Stimulated activated CD4-positive, alpha-beta T cell treated with anti-CD3 and anti-CD28 coated beads, TNF-alpha, amount 100 ng/mL, for 1 hour (primary cell): ENCODE measurements around the gene MCM8.

Experiments used
- DNase-seq, 3 donors: peaks; one replicate each; pipeline ENCODE4 v3.0.0-alpha.2; 2020; ENCODE audit warnings: low read depth in 3 of 3, low spot score in 1 of 3

MCM8 gene

DNA sequence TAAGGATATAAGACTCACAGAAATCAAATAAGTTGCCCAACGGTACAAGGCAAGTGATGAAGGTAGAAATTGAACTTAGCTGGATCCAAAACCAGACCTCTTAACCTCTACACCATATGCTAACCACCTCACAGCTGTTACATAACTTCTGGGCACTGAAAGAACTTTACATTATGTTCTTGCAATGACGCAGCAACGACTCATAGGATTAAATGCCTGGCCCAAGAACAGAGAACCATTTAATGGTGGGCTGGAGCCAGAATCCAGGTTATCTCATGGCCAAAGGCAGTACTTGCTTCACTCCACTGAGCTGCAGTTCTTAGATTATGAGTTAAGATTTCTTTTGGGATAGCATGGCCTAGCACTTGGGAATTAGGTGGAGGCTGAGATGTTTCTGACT, 4.5 kb upstream of the MCM8 start:
- DNase-seq: no peak

DNA sequence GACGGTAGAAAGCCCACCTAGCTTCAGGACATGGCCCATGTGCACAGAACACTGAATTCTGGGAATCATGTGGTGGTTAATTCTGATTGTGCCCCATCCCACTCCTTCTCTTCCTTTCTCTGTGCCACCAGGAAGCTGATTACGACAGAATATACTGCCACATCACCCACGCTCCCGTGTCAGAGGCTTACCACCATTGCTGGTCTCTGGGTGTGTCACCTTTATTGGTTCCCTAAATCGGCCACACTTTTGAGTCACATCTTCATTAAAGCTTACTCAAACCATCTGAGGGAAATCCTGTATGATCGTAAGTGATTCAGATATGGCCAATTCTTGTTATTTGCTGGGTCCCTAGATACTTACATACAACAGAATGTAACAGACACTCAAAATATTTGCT, 3.2 kb upstream of the MCM8 start:
- no peak for DNase-seq

DNA sequence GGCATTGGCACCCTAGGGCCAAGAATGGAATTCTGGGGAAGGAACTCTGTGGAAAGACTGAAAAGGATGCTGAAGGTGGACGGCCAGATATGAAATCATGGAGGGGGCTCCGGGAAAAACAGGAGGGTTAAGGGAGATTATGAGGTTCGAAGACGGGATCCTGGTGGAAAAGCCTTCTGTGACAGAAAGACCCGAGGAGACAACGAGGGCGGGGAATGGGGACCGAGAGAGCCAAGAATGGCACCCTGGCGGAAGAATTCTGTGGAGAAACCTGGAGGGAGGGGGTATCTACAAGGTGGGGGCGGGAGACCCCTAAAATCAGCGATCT, 545 bp upstream of the MCM8 start:
- DNase-seq: no peak

DNA sequence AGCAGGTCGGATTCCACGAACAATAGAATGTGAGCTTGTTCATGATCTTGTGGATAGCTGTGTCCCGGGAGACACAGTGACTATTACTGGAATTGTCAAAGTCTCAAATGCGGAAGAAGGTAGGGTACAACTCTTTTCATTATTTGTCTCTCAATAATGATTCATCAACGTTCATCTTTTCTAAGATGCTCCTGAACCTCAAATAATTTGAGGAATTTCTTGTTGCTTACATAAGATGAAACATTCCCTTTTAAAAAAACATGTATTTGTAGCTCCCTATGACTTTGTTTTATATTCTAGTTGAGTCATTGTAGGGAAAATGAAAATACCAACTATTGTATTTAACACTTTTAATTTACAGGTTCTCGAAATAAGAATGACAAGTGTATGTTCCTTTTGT, 17.0 kb downstream of the MCM8 start:
- DNase-seq: no peak

DNA sequence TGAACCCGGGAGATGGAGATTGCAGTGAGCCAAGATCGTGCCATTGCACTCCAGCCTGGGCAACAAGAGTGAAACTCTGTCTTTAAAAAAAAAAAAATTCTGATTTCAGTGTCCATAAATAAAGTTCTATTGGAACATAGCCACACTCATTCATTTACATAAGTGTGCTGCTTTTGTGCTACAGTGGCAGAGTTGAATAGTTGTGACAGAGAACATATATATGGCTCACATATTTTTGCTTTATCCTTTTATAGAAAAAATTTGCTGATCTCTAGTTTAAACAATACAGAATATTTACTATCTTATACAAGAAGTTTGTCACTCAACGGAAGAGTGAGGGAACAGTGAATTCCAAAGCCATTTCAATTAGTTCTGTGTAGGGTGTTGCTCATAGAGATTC, 18.0 kb downstream of the MCM8 start:
- no peak for DNase-seq

DNA sequence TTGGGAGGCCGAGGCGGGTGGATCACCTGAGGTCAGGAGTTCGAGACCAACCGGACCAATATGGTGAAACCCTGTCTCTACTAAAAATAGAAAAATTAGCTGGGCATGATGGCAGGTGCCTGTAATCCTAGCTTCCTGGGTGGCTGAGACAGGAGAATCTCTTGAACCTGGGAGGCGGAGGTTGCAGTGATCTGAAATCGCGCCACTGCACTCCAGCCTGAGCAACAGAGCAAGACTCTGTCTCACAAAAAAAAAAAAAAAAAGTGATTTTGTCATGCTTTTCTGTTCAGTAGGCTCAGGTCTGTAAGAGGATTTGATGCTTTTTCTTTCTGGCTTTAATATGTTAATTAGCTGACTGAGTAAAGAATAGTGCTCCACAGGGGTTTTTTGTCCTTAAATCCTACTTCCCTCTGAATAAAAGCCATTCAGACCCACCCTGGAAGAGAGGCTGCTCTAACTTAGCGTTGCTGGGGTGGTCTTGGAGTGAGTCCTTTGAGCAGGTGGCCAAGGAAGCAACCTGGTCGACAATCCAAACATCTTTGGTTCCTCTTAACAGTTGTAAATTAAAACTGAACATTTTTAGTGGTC, 19.0 kb downstream of the MCM8 start:
- DNase-seq: no peak

DNA sequence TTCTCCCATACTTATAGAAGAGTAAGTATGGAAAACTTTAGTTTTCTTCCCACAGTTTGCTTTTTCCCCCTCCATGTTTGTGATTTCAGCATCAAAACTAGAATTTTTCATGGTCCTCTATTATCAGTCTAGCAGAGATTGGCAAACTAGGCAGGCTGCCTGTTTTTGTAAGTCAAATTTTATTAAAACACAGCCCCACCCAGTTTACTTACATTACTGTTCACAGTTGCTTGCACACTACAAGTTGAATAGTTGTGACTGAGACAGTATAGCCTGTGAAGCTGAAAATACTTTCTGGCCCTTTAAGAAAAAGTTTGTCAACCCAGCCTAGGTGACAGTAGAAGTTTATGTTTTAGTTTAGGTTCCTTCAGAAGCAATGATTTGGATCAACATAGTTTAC, 19.5 kb downstream of the MCM8 start:
- no peak for DNase-seq

DNA sequence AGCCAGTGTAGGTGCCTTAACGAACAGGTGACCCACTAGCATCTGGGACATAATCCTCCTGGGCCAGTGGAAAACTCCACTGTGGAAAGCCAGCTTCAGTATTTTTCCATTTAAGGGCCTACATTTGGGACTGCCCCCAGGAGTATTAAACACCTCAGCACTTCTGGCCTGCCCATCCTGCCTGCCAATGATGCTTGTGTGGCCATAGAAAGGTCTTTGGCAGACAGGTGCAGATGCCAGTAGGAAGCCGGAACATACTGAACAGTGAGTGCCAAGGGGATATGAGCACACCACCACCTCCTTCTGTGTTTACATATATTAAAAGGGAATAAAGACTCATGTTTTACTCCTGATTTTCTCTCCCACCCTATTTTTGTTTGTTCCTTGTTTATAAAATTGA, 19.9 kb downstream of the MCM8 start:
- no peak for DNase-seq

DNA sequence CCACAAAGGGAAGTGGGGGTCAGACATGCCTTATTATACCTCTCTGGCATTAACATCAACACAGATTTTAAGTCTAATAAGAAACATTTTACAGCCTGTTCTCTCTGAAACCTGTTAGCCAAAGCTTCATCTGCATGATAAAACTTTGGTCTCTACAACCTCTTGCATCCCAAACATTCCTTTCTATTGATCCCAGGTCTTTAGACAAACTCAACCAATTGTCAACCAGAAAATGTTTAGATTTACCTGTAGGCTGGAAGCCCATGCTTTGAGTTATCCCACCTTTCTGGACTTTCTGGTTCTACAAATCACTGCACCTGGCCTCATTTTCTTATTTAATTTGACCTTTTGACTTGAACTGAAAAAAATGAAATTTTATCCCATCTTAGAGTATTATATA, 20.8 kb downstream of the MCM8 start:
- DNase-seq: no peak

DNA sequence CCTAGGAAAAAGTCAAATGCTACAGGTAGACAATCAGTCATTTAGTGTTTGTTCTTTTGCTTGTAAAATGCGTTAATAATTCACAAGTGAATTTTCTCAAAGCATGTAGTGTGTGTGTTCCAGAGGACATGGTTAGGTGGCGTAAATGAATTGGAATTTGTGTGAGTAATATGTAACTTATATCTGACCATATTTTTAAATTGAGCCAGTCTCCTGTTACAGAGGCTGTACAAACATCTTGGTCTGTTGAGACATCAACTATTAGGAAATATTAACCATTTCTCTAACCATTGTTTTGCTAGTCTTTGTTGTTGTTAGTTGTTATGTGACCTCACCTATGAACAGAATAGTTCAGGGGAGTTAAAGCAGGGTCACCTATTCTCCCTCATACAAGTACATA, 22.7 kb downstream of the MCM8 start:
- DNase-seq: no peak

DNA sequence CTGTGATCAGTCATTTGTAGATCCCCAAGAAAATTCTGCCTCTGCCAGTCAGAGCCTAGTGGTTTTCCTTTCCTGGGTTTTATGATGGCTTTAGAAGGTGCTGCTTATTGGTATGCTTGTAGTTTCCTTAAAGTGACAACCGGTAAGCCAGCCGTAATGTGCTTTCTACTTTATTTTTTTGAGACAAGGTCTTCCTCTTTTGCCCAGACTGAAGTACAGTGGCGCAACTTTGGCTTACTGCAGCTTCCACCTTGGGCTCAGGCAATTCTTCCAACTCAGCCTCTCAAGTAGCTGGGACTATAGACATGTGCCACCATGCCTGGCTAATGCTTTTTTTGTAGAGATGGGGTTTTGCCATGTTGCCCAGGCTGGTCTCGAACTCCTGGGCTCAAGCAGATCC, 23.5 kb downstream of the MCM8 start:
- no peak for DNase-seq

DNA sequence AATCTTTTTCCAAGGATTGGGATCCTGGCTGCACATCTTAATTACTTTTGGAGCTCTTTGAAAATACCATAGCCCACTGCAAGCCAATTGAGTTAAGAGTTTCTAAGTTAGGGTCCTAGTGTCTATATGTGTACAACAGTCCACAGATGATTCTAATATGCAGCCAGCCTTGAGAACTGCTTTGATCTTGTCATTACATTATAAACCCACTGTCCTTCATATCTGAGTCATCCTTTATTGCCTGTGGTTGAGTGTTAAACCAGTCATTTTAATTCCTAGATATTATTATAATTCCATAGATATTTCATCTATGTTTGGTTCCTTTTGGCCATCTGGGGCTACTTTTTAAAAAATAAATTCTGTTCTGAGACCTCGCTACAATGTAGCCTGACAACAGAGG, 24.1 kb downstream of the MCM8 start:
- DNase-seq: no peak

DNA sequence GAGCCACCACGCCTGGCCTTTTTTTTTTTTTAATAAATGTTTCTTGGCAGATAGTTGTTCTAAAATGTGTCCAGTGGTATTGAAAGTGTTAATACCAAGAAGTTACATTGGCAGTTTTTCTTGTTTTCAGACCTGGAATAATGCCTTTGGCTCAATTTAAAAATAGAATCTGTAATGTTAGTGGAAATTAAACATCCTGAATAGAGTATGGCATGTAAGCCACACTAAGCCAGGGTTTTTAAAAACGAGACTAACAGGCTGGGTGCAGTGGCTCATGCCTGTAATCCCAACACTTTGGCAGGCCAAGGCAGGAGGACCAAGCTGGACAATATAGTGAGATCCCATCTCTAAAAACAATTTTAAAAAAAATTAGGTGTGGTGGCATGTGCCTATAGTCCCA, 25.3 kb downstream of the MCM8 start:
- no peak for DNase-seq

DNA sequence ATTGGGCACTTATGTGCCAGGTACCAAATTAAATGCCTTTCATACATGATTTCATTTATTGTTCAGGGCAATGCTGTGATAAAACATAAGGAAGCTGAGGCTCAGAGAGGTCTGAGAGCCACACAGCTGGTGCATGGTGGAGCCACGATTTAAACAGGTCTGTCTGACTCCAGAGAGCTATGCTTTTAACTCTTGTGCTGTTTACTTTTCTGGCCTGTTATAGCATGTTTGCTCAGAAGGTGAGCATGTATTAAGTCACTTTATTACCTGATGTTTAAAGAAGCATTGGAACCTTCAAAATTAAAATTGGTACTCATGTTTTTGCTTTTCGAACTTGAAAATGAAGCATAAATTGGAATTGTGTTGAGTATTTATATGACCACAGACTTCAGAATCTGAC, 26.8 kb downstream of the MCM8 start:
- DNase-seq: no peak

DNA sequence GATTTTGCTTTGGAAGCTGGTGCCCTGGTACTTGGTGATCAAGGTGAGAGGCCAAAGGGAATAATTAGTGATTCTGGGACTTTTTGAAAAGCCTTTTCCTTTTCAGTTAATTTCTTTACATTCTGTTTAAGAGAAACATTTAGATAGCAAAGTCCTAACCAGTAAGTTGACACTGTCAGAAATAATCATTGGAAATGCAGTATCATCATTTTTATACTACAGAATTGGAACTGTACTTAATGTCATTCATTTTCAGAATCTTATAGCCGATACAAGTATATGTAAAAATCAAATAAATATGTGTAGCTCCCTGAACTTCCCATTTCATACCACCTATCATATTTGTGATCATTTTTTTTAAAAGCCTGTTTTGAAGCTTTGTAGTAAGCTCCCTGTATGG, 27.5 kb downstream of the MCM8 start:
- DNase-seq: no peak

DNA sequence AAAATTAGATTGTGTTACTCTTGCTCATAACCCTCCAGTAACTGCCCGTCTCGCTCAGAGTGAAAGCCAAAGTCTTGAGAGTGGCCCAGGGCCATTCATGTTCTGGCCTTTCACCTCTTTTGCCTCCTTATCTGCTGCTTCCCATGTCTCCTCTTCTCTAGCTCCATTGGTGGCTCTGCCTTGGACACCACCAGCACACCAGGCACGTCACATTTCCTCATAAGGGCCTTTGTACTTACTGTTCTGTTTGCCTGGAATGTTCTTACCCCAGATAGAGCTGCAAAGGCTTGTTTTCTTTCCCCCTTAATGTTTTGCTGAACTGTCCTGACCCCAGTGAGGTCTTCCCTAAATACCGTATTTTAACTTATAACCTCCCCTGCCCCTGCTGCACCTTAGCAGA, 29.3 kb downstream of the MCM8 start:
- DNase-seq: no peak

DNA sequence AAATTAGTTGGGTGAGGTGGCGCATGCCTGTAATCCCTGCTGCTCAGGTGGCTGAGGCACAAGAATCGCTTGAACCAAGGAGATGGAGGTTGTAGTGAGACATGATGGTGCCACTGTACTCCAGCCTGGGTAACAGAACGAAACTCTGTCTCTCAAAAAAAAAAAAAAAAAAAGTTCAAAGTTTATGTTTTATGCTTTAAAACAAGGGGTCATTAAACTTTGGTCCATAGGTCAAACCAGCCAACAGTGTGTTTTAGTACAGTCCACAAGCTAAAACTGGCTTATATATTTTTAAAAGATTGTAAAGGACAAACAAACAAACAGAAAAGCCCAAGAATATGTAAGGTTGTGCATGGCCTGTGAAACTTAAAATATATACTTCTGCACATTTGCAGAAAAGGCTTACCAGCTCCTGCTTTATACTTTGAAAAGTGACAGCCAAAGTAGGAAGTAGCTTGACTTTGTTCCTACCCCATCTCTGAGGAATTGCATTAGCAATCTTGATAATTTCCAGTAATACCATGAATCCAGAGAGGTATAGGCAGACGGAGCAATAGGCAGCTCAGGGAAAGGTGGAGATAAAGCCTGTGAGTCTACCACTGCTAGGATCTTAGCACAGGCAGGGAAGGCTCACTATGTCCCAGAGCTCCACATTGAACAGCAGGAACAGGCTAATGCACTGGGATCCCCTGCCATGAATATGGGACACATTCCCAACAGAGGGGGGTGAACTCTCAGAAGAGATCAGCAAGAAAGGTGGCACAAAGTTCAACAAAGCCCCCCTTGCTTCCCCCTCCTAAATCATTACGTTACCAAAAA, 30.5 kb downstream of the MCM8 start:
- DNase-seq: no peak

DNA sequence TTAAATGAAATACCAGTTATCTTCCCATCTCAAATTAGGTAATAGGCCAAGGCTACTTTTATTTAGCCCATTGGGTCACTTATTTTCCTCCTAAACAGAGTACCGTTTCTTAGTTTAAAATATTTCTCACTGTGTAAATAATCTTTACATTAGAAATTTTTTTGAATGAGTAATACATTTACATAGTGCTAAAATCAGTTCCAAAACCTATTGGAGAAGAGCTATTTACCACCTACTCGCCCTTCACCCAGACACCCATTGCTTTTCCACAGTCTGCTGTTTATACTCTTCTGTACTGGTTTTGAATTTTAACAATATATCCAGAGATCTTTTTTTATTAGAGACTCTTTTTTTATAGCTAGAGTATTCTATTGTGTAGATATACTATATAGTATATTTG, 36.9 kb downstream of the MCM8 start:
- DNase-seq: no peak

DNA sequence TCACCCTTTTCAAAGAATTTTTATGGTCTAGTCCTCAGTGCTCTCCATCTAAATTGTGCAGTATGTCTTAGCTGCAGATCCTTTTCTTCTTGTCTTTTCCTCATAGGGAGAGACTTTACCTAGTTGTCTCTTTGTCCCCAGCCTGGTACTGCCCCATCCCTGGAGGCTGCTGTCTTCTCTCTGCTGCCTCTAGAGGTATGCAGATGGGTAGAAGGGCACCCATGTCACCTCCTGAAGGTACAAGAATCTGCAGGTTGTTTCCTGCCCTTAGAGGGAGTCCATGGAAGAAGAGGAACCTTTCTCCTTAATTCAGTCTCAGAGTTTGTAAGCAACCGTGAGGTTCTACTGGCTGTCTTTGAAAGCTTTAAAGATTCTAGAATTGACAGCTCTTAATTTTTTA, 39.1 kb downstream of the MCM8 start:
- DNase-seq: no peak

DNA sequence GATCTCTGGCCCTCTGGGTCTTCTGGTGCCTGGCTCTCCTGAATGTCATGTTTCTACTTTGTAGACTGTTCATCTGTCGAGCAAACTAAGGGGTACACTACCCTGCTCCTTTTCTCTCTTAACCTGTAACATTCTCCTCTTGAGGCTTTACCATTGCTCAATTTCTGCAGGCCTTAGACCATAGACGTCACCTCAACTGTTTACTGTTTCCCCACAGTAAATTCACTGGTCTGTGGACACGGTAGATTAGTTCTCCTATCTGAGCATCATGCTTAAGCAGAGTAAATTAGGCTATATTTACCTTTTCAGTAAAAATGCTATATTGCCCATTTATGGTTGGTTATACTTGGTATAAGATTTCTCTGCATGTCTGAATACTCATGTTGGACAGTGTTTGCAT, 40.5 kb downstream of the MCM8 start:
- no peak for DNase-seq

DNA sequence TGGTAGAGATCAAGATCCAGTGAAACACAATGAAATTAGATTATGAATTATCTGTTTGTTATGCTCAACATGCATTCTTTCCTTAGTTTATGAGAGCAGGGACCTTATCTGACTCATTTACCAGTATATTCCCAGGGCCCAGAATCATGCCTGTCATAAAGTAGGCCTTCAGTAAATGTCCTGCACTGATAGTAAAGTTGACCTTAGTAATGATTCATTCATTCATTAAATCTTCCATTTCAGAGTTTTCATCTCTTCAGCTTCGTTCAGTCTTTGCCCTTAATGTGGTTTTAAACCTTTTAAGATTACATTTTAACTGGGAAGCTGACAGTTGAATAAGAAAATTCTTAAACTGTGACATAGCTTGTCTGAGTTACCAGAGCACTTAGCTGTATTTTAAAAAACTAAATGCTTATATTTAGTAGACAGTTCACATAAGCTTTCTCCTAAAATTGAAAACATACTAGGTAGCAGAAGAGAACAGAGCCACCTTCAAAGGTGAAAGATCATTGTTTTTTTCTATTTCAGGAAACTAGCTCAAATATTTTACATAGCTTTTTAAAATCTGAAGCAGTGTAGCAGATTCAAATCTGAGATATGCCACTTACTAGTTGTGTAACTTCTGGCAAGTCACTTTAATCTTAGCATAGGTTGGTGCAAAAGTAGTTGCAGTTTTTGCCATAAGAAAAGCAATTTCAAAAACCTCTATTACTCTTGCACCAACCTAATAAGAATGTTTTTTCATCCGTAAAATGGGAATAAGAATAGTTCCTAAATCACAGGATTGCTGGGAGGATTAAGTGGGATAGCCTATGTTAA, 41.4 kb downstream of the MCM8 start:
- DNase-seq: no peak

DNA sequence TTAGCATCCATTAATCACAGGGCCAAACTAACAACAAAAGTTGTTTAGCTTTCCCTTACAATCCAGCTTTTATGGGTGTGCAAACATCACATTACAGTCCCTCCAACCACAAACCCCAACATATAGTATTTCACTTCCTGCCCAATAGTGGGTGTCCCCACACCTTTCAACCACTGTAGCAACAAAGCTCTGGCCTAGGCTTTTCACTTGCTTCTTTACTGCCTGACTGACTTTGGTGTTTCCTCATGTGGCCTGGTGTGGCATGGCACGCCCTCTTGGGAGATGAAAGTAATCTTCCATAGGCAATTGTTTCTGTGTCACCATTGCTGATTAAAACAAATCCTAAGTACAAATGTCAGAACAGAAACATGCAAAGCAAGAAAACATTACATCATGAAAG, 46.3 kb downstream of the MCM8 start:
- DNase-seq: no peak

DNA sequence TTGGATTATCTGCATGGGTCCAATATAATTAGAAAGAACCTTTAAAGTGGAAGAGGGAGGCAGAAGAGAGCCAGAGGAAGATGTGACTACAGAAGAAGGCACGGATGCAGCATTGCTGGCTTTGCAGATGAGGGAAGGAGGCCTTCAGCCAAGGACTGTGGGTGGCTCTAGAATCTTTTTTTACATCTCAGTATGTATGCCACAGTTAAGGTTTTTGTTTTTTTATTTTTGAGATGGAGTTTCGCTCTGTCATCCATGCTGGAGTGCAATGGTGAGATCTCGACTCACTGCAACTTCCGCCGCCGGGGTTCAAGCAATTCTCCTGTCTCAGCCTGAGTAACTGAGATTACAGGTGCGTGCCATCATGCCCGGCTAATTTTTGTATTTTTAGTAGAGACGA, 49.3 kb downstream of the MCM8 start:
- no peak for DNase-seq
